Suprapubic skin (tissue), 4 donors: Measurements from ENCODE around the gene BDKRB2. TPM values are rescaled to one million over a fixed set of nuclear protein-coding genes. Genes with fewer than 3 reads are reported as not detected.

Experiments
- DNase-seq, 2 donors: peaks; one replicate each; pipeline ENCODE4 v3.0.0-alpha.2; 2019; ENCODE audit warnings: low spot score in 2 of 2
- H3K27ac ChIP-seq: fragments of 200-600 bp; sonication (generic); one replicate; pipeline ENCODE4 v1.5.1; 2019
- H3K27me3 ChIP-seq: fragments of 200-600 bp; sonication (generic); one replicate; pipeline ENCODE4 v1.5.1; 2019
- H3K36me3 ChIP-seq: fragments of 200-600 bp; sonication (generic); one replicate; pipeline ENCODE4 v1.5.1; 2019
- H3K4me1 ChIP-seq: fragments of 200-600 bp; sonication (generic); one replicate; pipeline ENCODE4 v1.5.1; 2019
- H3K4me3 ChIP-seq: fragments of 200-600 bp; sonication (generic); one replicate; pipeline ENCODE4 v1.5.1; 2019; ENCODE audit warnings: mild to moderate bottlenecking
- H3K9me3 ChIP-seq: fragments of 200-600 bp; sonication (generic); one replicate; pipeline ENCODE4 v1.5.1; 2019
- CTCF ChIP-seq, 2 donors: fragments of 200-600 bp in 1 of 2; fragments of 450-650 bp in 1 of 2; sonication (generic) in 1 of 2; IDR thresholded peaks; one replicate each; pipeline ENCODE4 v1.5.1; 2016 to 2019; ENCODE audit warnings: antibody characterized with exemption in 2 of 2, mild to moderate bottlenecking in 1 of 2, moderate library complexity in 1 of 2
- EP300 ChIP-seq: sonication (generic); formaldehyde crosslinking; IDR thresholded peaks from one replicate; pipeline ENCODE4 v1.6.1; 2017; ENCODE audit warnings: antibody characterized with exemption
- POLR2A ChIP-seq, 2 donors: fragments of 450-650 bp; IDR thresholded peaks; one replicate each; pipeline ENCODE4 v1.6.1; 2017; ENCODE audit warnings: antibody characterized with exemption in 2 of 2, mild to moderate bottlenecking in 2 of 2, moderate library complexity in 2 of 2
- POLR2AphosphoS5 ChIP-seq, 3 donors: sonication (generic); formaldehyde crosslinking; IDR thresholded peaks; one replicate each; pipeline ENCODE4 v1.6.1; 2017; ENCODE audit warnings: antibody characterized with exemption in 3 of 3
- WGBS: methylation state at CpG from one replicate; pipeline ENCODE4 v1.1.5; 2018; 5-methylcytosine and 5-hydroxymethylcytosine counted together
- total RNA-seq, 4 donors: library from RNA; depleted of rRNA; stranded (reverse); fragments of >200 nt; gene quantifications; one replicate each; pipeline ENCODE4 v1.1.0, GENCODE V29; 2016

Gene BDKRB2
- total RNA-seq, 4 donors from 2014 or later = 9.7 to 17.9 (median 14.3) TPM

- Histone ChIP-seq H3K9me3 (no peaks in the 10 kb centered on the region), H3K27ac (peak overlapping the region; percentile 23), H3K36me3 (no peaks in the 10 kb centered on the region), H3K4me1 (peaks cover 17% of the 10 kb centered on the region), H3K4me3 (no peak overlapping the region), H3K27me3 (no peaks in the 10 kb centered on the region)
- 21% methylated on average over 4 of the region's 4 CpGs for WGBS
- DNase-seq = no peak
- TF ChIP-seq POLR2AphosphoS5 (IDR thresholded peaks at IDR 0.05) (no peak), POLR2A (IDR thresholded peaks at IDR 0.05) (no peak), EP300 (no peak), CTCF (IDR thresholded peaks at IDR 0.05) (no peak)
Measured at GRCh38 chr14:96256407-96256806, 51.8 kb downstream of the BDKRB2 start.

- 54% methylated on average over 8 of the region's 8 CpGs for WGBS
- H3K4me1 ChIP-seq = peaks cover 17% of the 10 kb centered on the region
- H3K27me3 ChIP-seq = no peaks in the 10 kb centered on the region
- no peaks in the 10 kb centered on the region for H3K9me3 ChIP-seq
- DNase-seq = no peak
- TF ChIP-seq CTCF (IDR thresholded peaks at IDR 0.05) (no peak), EP300 (no peak), POLR2AphosphoS5 (IDR thresholded peaks at IDR 0.05) (no peak), POLR2A (IDR thresholded peaks at IDR 0.05) (no peak)
- H3K36me3 ChIP-seq = no peaks in the 10 kb centered on the region
- H3K4me3 ChIP-seq = no peak overlapping the region
- no peak overlapping the region for H3K27ac ChIP-seq
Measured at GRCh38 chr14:96257056-96257455, 52.4 kb downstream of the BDKRB2 start.

- no peak for DNase-seq
- no peak for TF ChIP-seq POLR2AphosphoS5 (IDR thresholded peaks at IDR 0.05)
- no peak for TF ChIP-seq CTCF (IDR thresholded peaks at IDR 0.05)
- no peak for TF ChIP-seq EP300
- TF ChIP-seq POLR2A (IDR thresholded peaks at IDR 0.05) = no peak
- no peaks in the 10 kb centered on the region for H3K27me3 ChIP-seq
- no peak overlapping the region for H3K4me3 ChIP-seq
- peaks cover 17% of the 10 kb centered on the region for H3K4me1 ChIP-seq
- no peak overlapping the region for H3K27ac ChIP-seq
- H3K36me3 ChIP-seq = no peaks in the 10 kb centered on the region
- H3K9me3 ChIP-seq = no peaks in the 10 kb centered on the region
Measured at GRCh38 chr14:96257900-96258299, 53.3 kb downstream of the BDKRB2 start.

GRCh38 chr14:96260341-96260821 is 55.7 kb downstream of the BDKRB2 start:
- no peak for DNase-seq
- Histone ChIP-seq H3K9me3 (no peaks in the 10 kb centered on the region), H3K4me1 (peaks cover 14% of the 10 kb centered on the region), H3K36me3 (no peaks in the 10 kb centered on the region), H3K27me3 (no peaks in the 10 kb centered on the region), H3K4me3 (no peak overlapping the region), H3K27ac (no peak overlapping the region)
- TF ChIP-seq EP300 (no peak), POLR2AphosphoS5 (IDR thresholded peaks at IDR 0.05) (no peak), POLR2A (IDR thresholded peaks at IDR 0.05) (no peak), CTCF (IDR thresholded peaks at IDR 0.05) (no peak)
- 32% methylated on average over 2 of the region's 2 CpGs for WGBS

- Histone ChIP-seq H3K4me3 (no peak overlapping the region), H3K4me1 (peaks cover 8% of the 10 kb centered on the region), H3K36me3 (no peaks in the 10 kb centered on the region), H3K9me3 (no peaks in the 10 kb centered on the region), H3K27ac (no peak overlapping the region), H3K27me3 (no peaks in the 10 kb centered on the region)
- WGBS = 81% methylated on average over 5 of the region's 5 CpGs
- TF ChIP-seq POLR2A (IDR thresholded peaks at IDR 0.05) (no peak), POLR2AphosphoS5 (IDR thresholded peaks at IDR 0.05) (no peak), EP300 (no peak), CTCF (IDR thresholded peaks at IDR 0.05) (no peak)
- no peak for DNase-seq
Measured at GRCh38 chr14:96261053-96261452, 56.4 kb downstream of the BDKRB2 start.
